HG03103 (cell line): ENCODE results near the gene CNTN4.
"Not testable (repeated sequence)": the region's sequence is repeated elsewhere in the genome, so short reads cannot be mapped to it uniquely, and the experiment has no call there.

Source experiments
- ATAC-seq: cut with Tn5 transposase; IDR thresholded peaks from one replicate; pipeline ENCODE4 v1.9.1; 2021; ENCODE audit warnings: low read depth; ENCODE audit not compliant: unreplicated experiment

The CNTN4 gene

DNA sequence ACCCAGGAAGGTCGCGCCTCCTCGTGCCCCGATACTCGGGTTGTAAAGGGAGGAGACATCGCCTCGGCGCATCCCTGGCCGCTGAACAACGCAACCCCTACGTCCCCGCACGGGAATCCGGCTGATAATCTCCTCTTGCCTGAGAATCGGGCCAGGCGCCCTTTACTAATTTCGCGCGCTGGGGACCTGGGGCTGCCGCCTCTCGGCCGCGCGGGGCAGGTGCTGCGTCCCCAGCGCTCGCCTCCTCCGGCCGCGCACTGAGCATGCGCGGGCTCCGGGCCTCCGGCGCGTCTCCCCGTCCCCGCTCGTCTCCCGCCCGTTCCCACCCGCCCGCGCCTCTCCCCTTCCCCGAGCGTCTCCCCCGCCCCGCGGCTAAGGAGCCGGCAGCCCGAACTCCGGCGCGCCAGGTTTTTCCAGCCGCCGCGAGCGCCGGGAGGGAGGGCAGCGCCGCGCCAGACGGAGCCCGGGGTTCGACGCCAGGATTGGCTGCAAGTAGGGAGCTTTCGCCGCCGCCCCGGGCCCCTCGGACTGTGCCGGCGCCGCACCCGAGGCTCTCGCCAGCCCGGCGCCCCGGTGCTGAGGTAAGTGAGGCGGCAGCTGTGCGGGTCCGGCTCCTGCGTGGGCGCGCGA, at the start of gene CNTN4:
Gene CNTN4, plus strand, starts transcription at position 469 of the 630 bp plus-strand sequence.
- ATAC-seq: no peak

DNA sequence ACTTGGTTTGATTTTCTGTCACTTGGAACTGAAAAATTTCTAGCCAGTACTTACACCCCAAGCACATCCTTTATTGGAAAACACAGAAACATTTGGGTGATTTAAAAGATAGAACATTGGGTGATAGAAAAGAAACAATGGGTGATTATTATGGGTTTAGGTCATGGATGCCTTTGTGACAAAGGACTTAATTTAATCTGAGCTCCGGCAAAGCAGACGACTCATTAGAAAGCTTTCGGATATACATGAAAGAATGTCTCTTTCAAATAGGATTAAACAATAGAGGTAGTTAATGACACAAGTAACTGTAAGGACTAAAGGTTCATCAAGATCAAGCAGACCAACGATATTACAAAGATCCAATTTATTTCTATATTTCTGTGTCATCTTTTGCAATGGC, 37.3 kb upstream of the CNTN4 start:
- no peak for ATAC-seq

DNA sequence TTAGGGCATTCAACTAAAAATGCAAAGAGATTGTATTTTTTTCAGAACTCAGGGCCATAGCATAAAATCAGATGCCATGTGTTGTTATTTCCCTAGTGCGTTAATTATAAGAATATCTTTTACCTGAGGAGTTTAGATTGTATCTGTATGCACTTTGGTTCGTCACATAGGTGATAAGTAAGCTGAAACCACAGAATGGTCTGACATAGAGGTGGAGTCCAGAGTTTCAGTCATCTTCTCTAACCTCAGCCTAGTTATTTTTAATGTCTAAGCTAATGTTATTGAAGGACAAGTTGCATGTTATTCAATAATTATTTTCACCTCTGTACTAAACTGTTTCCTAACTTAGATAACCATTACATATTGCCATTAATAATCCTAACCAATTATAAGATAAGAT, 27.1 kb upstream of the CNTN4 start:
- no peak for ATAC-seq

DNA sequence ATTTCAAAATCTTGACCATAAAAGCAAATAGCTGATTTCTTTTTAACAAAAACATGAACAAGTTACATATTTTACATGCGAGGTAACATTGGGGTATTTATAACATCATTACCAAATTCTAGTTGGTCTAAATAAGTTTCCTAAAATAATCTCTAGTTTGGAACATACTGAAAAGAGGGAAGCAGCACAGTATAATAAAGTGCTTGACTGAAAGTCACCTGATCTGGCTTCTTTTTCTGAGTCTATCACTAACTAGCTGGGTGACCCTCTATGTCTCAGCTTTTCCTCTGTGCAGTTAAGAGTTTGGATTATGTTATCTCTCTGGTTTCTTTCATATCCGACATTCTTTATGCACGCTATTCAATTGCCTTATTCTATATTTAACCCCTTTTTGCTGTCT, 19.8 kb upstream of the CNTN4 start:
- ATAC-seq: no peak

DNA sequence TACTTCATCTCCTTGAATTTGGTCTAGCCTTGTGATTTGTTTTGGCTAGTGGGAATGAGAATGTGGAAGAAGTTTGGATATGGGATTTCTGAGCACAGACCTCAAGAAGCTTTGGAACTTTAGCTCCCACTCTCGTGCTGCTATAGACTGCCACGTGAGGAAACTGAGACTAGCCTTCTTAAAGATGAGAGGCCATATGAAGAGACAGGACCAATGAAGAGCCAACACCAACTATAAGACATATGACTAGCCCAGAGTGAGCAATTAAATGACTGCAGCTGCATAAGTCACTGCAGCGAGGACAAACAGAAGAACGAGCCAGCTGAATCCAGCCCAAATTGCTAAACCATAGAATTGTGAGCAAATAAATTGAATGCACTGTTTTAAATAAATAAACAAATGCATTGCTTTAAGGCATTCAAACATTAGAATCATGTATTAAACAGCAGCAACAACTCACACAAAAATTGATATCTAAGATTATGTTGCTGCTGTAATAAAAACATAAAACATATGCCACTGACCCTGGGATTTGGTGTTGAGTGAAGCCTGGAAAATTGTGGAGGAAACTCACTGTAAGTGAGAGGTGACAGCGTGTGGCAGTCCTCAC, 15.7 kb upstream of the CNTN4 start:
- no peak for ATAC-seq

DNA sequence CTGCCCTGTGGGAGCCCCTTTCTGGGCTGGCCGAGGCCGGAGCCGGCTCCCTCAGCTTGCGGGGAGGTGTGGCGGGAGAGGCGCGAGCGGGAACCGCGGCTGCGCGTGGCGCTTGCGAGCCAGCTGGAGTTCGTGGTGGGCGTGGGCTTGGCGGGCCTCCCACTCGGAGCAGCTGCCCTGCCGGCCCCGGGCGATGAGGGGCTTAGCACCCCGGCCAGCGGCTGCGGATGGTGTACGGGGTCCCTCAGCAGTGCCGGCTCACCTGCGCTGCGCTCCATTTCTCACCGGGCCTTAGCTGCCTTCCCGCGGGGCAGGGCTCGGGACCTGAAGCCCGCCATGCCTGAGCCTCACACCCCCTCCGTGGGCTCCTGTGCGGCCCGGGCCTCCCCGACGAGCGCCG, 15.1 kb upstream of the CNTN4 start:
- ATAC-seq: not testable (repeated sequence)

DNA sequence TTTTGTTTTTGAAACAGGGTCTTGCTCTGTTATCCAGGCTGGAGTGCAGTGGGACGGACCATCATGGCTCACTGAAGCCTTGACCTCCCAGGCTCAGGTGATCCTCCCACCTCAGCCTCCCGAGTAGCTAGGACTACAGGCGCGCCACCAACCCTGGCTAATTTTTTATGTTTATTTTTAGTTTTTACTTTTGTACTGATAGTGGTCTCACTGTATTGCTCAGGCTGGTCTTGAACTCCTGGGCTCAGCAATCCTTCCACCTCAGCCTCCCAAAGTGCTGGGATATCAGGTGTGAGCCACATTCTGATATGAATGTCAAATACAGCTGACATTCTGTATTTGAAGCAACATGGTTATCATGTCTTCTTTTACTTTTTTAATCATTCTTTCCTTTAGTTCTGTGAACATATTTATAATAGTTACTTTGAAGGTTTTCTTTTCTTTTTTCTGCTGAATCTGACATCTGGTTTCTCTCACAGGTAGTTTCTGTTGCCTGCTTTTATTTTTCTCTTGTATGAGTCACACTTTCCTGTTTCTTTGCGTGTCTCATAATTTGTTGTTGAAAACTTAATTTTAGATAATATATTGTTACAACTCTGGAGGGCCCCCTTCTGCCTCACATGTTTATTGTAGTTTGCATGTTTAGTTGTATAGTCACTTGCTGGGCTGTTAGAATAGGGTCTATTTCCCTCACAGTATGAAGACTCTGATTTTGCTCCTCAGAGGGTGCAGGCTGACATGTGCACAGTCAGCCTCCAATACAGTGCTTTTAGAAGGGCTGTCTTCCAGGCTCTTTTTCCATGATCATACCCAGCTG, 8.4 kb upstream of the CNTN4 start:
- no peak for ATAC-seq

DNA sequence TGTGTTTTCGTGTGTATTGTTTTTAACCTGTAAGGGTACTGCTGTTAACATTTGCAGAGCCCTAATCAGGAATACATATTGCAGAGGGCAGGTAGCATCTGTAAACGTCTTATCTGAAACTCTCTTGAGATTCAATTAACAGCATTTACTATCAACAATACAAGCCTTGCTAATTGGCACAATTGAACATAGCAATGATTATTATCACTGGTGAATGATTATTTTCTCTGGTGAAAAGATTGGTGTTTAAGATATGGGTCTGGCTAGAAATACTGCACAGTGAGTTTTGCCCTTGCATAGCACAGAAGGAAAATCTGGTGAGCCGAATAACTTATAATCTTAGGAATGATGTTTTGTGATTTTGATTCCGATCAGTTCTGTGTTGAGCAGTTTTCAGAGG, 5.9 kb upstream of the CNTN4 start:
- no peak for ATAC-seq

DNA sequence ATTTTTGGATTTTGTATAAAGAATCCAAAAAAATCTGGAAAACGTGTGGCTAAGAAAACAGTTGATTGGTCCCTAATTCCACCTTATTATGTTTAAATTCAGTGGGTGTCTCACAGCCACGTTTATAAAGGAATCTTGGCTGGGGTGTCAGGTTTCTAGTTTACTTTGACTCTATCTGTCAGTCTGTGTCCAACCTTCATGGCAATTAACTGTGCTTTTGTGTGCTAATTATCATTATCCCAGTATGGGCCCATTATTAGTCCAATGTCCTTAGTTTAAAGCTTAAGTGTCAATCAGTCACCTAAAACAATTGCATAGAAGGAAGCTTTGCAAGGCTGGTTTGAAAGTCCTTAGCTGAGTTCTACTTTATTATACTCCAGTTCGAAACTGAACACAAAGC, 3.7 kb upstream of the CNTN4 start:
- ATAC-seq: no peak

DNA sequence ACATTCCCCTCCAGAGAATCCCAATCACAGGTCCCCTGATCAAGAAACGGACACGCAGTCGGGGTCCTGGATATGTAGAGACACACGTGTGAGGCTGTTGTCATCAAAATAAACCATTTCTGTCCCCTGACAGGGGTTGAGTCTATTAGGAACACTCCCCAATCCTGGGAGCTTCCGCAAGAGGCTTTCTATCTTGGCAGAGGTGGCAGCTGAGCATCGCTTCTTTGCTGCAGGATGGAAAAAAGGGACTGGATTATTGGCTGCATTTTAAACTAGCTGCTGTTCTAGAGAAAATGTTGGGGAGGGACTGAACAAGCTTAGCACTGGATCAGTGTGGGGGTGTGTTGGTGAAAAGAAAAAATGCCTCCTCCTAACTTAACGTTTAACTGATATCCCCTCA, 2.5 kb upstream of the CNTN4 start:
- no peak for ATAC-seq

DNA sequence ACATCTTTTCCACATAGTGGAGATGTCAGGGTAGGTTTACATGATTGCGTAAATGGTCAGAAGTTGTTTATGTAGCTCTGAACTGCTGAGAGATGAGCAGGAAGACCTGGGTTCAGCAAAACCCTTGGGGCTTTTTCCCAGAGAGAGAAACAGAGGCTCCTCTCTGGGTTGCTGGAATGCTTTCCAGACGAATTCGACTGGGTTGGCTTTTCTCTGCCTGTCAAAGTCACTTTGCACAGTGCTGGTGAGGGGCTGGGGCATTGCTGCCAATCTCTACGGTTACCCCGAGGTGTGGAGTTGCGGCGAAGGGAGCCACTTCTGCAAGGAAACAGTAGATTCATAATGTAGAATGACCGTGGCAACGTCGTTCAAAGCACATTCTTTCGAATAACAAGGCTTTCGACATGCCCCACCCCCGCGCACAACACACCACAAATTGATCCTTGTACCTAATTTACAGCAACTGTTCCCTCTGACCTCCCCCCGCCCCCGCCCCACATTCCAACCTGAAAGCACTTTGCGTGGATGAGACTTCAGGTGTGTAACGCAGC, 950 bp upstream of the CNTN4 start:
- ATAC-seq: no peak

DNA sequence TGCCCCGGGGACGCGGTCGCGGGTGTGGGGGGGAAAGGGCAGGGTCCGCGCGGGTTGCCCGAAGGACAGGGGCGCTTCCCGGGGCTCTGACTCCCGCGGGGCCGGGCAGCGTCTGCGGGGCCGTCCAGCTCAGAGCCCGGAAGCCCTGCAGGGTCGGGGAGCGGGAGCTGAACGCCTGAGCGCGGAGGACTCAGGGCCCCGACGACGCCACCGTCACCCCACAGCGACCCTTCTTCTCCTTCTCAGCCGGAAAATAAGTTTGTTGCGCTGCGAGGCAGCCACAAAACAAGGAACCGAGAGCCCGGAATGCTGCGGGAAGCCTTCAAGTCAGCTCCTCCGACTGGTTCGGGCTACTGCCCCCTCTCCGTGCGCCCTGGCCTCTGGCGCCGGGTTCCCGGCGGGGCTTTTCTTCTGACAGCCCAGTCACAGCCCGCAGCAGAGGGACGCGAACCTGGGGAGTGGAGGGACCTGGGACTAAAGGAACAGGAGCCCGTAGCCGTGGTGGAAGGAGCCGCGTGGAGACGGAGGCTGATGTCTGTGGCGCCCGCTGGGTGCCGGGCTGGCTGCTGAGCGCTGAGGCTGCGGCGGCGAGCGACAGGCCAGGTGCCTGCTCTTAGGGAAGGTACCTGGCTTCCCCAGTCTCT, 484 bp downstream of the CNTN4 start:
- ATAC-seq: no peak

DNA sequence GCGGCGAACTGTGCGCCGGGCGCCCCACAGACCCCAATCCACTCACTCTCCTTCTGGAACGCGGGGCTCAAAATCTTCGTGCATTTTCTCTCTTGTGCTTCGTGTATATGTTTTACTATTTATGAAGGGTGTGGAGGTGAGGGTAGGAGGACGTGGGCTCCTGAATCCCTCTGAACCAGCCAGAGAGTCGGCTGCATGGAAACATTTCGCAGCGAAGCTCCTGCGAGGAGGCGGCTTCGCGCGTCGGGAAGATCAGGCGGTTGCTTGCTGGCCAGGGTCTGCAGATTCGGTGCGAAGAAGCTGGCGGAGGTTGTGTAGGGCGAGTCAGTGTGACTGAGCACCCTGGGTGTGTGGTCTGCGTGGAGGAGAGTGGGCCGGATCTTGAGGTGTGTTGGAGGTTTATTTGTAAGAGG, 1.1 kb downstream of the CNTN4 start:
- ATAC-seq: no peak

DNA sequence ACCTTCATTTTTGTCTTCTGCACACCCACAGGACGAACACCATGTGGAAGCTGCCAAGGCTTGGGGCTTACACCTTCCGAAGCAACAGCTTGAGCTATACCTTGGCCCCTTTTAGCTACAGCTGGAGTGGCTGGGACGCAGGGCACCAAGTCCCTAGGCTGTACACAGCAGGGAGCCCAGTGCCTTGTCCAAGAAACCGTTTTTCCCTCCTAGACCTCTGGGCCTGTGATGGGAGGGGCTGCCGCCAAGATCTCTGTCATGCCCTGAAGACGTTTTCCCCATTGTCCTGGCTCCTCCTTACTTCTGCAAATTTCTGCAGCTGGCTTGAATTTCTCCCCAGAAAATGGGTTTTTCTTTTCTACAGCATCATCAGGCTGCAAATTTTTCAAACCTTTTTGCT, 7.8 kb downstream of the CNTN4 start:
- no peak for ATAC-seq

DNA sequence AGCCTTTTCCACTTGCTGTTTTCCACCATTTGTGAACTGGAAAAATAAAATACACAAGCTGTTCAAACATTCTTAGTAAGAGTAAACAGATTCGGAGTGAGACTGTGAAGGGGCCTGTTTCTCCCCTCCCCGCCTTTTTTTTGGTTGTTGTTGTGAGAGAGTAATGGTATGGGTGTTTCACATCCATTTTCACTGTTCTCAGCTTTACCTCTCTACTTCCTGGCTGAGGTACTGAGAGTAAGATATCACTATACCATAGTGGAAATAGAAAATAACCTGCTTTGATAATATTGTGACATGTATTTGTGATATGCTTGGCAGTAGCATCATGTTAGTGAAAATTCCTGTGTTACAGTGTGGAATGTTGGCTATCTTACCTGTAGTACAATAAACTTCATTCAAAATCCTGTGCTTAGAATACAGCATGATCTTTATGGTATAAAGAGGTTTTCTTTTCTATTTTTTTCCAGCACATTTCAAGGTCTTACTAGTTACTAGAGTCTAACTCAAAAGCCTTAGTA, 12.0 kb downstream of the CNTN4 start:
- ATAC-seq: no peak

DNA sequence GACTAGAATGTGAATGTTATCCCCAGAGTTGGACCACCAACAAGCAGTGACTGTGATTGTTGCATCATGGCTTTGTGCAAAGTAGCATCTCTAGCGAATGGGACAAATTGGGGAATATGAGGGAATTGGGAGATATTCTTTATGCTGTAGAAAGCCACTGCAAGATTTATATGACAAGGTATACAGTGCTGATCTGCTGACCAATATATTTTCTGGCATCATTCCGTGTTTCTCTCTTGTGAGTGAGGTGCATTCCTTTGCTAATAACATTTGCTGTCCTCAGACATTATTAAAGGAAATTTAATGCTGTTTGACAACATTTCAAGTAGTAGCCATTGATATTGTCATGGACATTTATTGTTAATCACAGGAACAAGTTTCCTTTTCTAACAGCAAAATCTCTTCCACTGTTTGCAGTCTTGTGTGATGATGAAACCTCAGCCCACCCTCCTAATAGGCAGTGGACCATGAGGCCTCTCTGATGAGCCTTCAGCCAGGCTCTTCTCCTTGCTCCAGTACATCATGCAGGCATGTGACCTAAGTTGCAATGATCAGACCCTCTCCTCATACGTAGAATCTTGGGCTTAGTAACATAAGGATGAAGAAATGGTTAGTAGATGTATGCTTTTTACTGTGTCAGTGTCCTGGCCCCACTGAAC, 16.1 kb downstream of the CNTN4 start:
- ATAC-seq: no peak

DNA sequence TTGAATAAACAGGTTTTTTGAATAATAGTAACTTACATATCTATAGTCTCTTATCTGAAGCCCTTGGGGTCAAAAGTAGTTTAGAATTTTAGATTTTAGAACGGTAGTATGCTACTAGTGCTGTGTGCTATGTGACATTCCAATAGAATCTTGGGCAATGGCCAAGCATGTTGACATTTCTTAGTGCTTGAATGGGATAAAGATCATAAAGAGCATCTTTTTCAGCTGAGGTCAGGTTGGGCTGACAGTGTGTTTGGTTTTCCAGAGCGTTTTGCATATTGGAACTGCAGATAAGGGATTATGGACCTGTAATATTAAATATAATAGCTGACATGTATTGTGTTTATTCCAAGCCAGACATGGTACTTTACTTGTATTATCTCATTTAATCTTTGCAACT, 32.1 kb downstream of the CNTN4 start:
- ATAC-seq: no peak

DNA sequence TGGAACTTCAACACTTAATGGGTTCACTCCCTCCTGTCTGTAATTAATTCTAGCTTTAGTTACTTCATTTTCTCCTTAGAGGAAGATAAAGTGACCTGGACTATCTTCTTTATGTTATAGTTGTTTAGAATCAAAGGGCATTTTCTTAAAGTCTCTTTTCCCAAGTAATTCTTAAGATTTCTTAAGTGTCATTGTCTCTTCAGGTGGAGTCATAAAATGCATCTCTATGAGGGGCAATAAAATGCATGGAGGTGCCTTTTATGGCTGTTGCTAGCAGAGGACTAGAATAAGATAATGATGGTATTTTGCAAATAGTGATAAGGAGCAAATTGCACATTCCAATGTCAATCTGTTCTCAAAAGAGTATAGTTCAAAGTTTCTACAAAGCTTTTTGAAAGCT, 34.5 kb downstream of the CNTN4 start:
- ATAC-seq: no peak

DNA sequence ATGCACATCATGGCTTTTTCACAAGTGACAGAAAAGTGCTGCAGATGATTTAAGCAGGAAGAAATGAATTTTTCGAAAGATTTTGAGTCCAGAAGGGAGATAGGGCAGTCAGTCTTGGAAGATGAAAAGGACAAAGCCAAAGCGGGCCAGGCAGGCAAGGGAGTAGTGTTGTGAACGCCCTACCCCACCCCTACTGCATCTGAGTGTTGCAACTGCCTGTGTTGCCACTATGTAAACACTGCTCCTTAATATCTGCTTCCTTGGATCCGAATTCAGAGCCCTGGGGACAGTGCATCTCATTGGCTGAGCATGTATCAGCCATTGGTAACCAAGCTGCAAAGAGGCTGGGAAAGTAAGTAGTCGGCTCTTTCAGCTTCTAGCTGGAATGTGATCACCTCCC, 39.0 kb downstream of the CNTN4 start:
- ATAC-seq: no peak

DNA sequence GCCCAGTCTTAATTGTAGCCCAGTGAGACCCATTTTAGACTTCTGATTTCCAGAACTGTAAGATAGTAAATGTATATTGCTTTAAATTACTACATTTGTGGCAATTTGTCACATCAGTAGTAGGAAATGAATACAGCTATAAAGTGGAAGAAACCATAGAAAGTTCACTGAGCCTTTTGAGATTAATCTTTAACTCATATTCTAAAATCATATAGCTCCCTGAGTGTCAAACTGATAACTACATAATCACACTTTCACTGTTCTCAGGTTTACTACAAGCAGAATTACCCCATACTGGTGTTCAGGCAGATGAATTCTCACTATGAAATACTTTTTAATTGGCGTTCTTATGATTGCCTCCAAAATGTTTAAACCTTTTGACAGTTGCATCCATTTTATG, 42.8 kb downstream of the CNTN4 start:
- no peak for ATAC-seq
